ENCODE data around the gene ZMIZ1. TPM values are rescaled to one million over a fixed set of nuclear protein-coding genes. Genes with fewer than 3 reads are reported as not detected.

ZMIZ1 gene
- total RNA-seq, 5 donors from 2014 or later (not counting 1 experiment from before 2014, with no cell fraction given): 16.8 to 27.1 (median 21.2) TPM

- no peak for ATAC-seq (replicated peaks in 1 of 4)
- Mint-ChIP-seq H3K4me3 (no peak overlapping the region), H3K9me3 (no peaks in the 10 kb centered on the region), H3K27ac (no peak overlapping the region), H3K4me1 (no peaks in the 10 kb centered on the region), H3K27me3 (no peaks in the 10 kb centered on the region), H3K36me3 (peaks cover 21% of the 10 kb centered on the region)
- POLR2A ChIA-PET: no interaction called here
- CTCF ChIA-PET: interaction anchor here in 1 of 2 donors (1.1 to 1.6 kb wide), 2 partner anchors 8 to 1156 kb away, joined by 3 to 6 read pairs; no protein-coding TSS in a partner anchor
- no peak for DNase-seq
- Histone ChIP-seq H3K36me3 (ENCODE audit: control insufficient read depth in 2 of 2, extremely low read depth in 1 of 2, insufficient read depth in 1 of 2, low read length in 1 of 2) (peaks cover under 1 to 11% of the 10 kb centered on the region in 2 donors), H3K27ac (ENCODE audit: low read length) (no peak overlapping the region), H3K9me3 (no peaks in the 10 kb centered on the region), H3K4me3 (ENCODE audit: control insufficient read depth in 1 of 2, extremely low read depth in 1 of 2, low read length in 1 of 2) (no peak overlapping the region), H3K27me3 (replicated peaks in 1 of 2; ENCODE audit: control insufficient read depth in 2 of 2, extremely low read depth in 1 of 2, insufficient read depth in 2 of 2, low read length in 1 of 2) (no peaks in the 10 kb centered on the region), H3K4me1 (ENCODE audit: control insufficient read depth in 1 of 2, extremely low read depth in 1 of 2, insufficient read depth in 2 of 2, low read length in 2 of 2) (no peaks in the 10 kb centered on the region)
- WGBS (ENCODE audit: insufficient coverage): 84% methylated on average over 8 of the region's 13 CpGs
These were observed 134.4 kb downstream of the ZMIZ1 start for GRCh38 chr10:79203014-79203644.

GRCh38 chr10:79203833-79204232 is 135.1 kb downstream of the ZMIZ1 start:
- Histone ChIP-seq H3K27me3 (replicated peaks in 1 of 2; ENCODE audit: control insufficient read depth in 2 of 2, extremely low read depth in 1 of 2, insufficient read depth in 2 of 2, low read length in 1 of 2) (no peaks in the 10 kb centered on the region), H3K4me3 (ENCODE audit: control insufficient read depth in 1 of 2, extremely low read depth in 1 of 2, low read length in 1 of 2) (no peak overlapping the region), H3K27ac (ENCODE audit: low read length) (no peak overlapping the region), H3K9me3 (no peaks in the 10 kb centered on the region), H3K36me3 (ENCODE audit: control insufficient read depth in 2 of 2, extremely low read depth in 1 of 2, insufficient read depth in 1 of 2, low read length in 1 of 2) (peaks cover 4 to 18% of the 10 kb centered on the region in 2 donors), H3K4me1 (ENCODE audit: control insufficient read depth in 1 of 2, extremely low read depth in 1 of 2, insufficient read depth in 2 of 2, low read length in 2 of 2) (no peaks in the 10 kb centered on the region)
- ChIA-PET POLR2A (no interaction called here), CTCF (interaction anchor here in 1 of 2 donors (1.6 to 1.7 kb wide), 2 partner anchors 9 to 1157 kb away, joined by 6 to 7 read pairs; no protein-coding TSS in a partner anchor)
- Mint-ChIP-seq H3K36me3 (peaks cover 28% of the 10 kb centered on the region), H3K27me3 (no peaks in the 10 kb centered on the region), H3K4me1 (no peaks in the 10 kb centered on the region), H3K9me3 (no peaks in the 10 kb centered on the region), H3K27ac (no peak overlapping the region), H3K4me3 (no peak overlapping the region)
- WGBS (ENCODE audit: insufficient coverage): 78% methylated on average over 8 of the region's 8 CpGs
- DNase-seq (no peak), ATAC-seq (replicated peaks in 1 of 4) (no peak)

GRCh38 chr10:79206300-79207095 is 137.7 kb downstream of the ZMIZ1 start:
- Histone ChIP-seq H3K27me3 (replicated peaks in 1 of 2; ENCODE audit: control insufficient read depth in 2 of 2, extremely low read depth in 1 of 2, insufficient read depth in 2 of 2, low read length in 1 of 2) (no peaks in the 10 kb centered on the region), H3K4me3 (ENCODE audit: control insufficient read depth in 1 of 2, extremely low read depth in 1 of 2, low read length in 1 of 2) (no peak overlapping the region), H3K36me3 (ENCODE audit: control insufficient read depth in 2 of 2, extremely low read depth in 1 of 2, insufficient read depth in 1 of 2, low read length in 1 of 2) (peaks cover 6 to 18% of the 10 kb centered on the region in 2 donors), H3K9me3 (no peaks in the 10 kb centered on the region), H3K4me1 (ENCODE audit: control insufficient read depth in 1 of 2, extremely low read depth in 1 of 2, insufficient read depth in 2 of 2, low read length in 2 of 2) (no peaks in the 10 kb centered on the region), H3K27ac (ENCODE audit: low read length) (no peak overlapping the region)
- 95% methylated on average over 8 of the region's 13 CpGs for WGBS (ENCODE audit: insufficient coverage)
- ATAC-seq (replicated peaks in 1 of 4): no peak
- CTCF ChIA-PET: interaction anchor here in 1 of 2 donors (0.9 to 1.1 kb wide), 2 partner anchors 9 to 11 kb away, joined by 3 read pairs; no protein-coding TSS in a partner anchor
- POLR2A ChIA-PET: no interaction called here
- no peaks in the 10 kb centered on the region for H3K9me3 Mint-ChIP-seq
- H3K27me3 Mint-ChIP-seq: no peaks in the 10 kb centered on the region
- H3K4me3 Mint-ChIP-seq: no peak overlapping the region
- no peak for DNase-seq
- H3K27ac Mint-ChIP-seq: no peak overlapping the region
- peaks cover 35% of the 10 kb centered on the region for H3K36me3 Mint-ChIP-seq
- H3K4me1 Mint-ChIP-seq: no peaks in the 10 kb centered on the region

GRCh38 chr10:79207096-79207357 is 138.3 kb downstream of the ZMIZ1 start:
- WGBS (ENCODE audit: insufficient coverage): 85% methylated on average over 3 of the region's 4 CpGs

GRCh38 chr10:79207726-79208125 is 139.0 kb downstream of the ZMIZ1 start:
- Histone ChIP-seq H3K36me3 (ENCODE audit: control insufficient read depth in 2 of 2, extremely low read depth in 1 of 2, insufficient read depth in 1 of 2, low read length in 1 of 2) (peaks cover 6 to 15% of the 10 kb centered on the region in 2 donors), H3K4me1 (ENCODE audit: control insufficient read depth in 1 of 2, extremely low read depth in 1 of 2, insufficient read depth in 2 of 2, low read length in 2 of 2) (no peaks in the 10 kb centered on the region), H3K4me3 (ENCODE audit: control insufficient read depth in 1 of 2, extremely low read depth in 1 of 2, low read length in 1 of 2) (no peak overlapping the region), H3K27me3 (replicated peaks in 1 of 2; ENCODE audit: control insufficient read depth in 2 of 2, extremely low read depth in 1 of 2, insufficient read depth in 2 of 2, low read length in 1 of 2) (no peaks in the 10 kb centered on the region), H3K9me3 (no peaks in the 10 kb centered on the region), H3K27ac (ENCODE audit: low read length) (no peak overlapping the region)
- DNase-seq (no peak), ATAC-seq (replicated peaks in 1 of 4) (no peak)
- H3K27ac Mint-ChIP-seq: no peak overlapping the region
- H3K4me1 Mint-ChIP-seq: no peaks in the 10 kb centered on the region
- H3K36me3 Mint-ChIP-seq: peaks cover 35% of the 10 kb centered on the region
- H3K27me3 Mint-ChIP-seq: no peaks in the 10 kb centered on the region
- WGBS (ENCODE audit: insufficient coverage): 78% methylated on average over 3 of the region's 5 CpGs
- POLR2A ChIA-PET: no interaction called here
- no peak overlapping the region for H3K4me3 Mint-ChIP-seq
- CTCF ChIA-PET: no interaction called here
- no peaks in the 10 kb centered on the region for H3K9me3 Mint-ChIP-seq

More at GRCh38 chr10:79207096-79207357, 138.3 kb downstream of the ZMIZ1 start:
- peaks cover 6 to 18% of the 10 kb centered on the region in 2 donors for H3K36me3 ChIP-seq (ENCODE audit: control insufficient read depth in 2 of 2, extremely low read depth in 1 of 2, insufficient read depth in 1 of 2, low read length in 1 of 2)
- H3K4me3 Mint-ChIP-seq: no peak overlapping the region
- no peak overlapping the region for H3K27ac Mint-ChIP-seq
- ChIA-PET CTCF (interaction anchor here in 1 of 2 donors (1.1 kb wide), 1 partner anchor 11 kb away, joined by 3 read pairs; no protein-coding TSS in a partner anchor), POLR2A (no interaction called here)
- no peak overlapping the region for H3K4me3 ChIP-seq (ENCODE audit: control insufficient read depth in 1 of 2, extremely low read depth in 1 of 2, low read length in 1 of 2)
- H3K27me3 Mint-ChIP-seq: no peaks in the 10 kb centered on the region
- no peak overlapping the region for H3K27ac ChIP-seq (ENCODE audit: low read length)
- H3K9me3 ChIP-seq: no peaks in the 10 kb centered on the region
- no peaks in the 10 kb centered on the region for H3K27me3 ChIP-seq (replicated peaks in 1 of 2; ENCODE audit: control insufficient read depth in 2 of 2, extremely low read depth in 1 of 2, insufficient read depth in 2 of 2, low read length in 1 of 2)
- DNase-seq (no peak), ATAC-seq (replicated peaks in 1 of 4) (no peak)
- H3K36me3 Mint-ChIP-seq: peaks cover 35% of the 10 kb centered on the region
- no peaks in the 10 kb centered on the region for H3K4me1 Mint-ChIP-seq
- no peaks in the 10 kb centered on the region for H3K4me1 ChIP-seq (ENCODE audit: control insufficient read depth in 1 of 2, extremely low read depth in 1 of 2, insufficient read depth in 2 of 2, low read length in 2 of 2)
- no peaks in the 10 kb centered on the region for H3K9me3 Mint-ChIP-seq

GRCh38 chr10:79208251-79208983 is 139.7 kb downstream of the ZMIZ1 start:
- ATAC-seq (replicated peaks in 1 of 4) (no peak), DNase-seq (no peak)
- Histone ChIP-seq H3K36me3 (ENCODE audit: control insufficient read depth in 2 of 2, extremely low read depth in 1 of 2, insufficient read depth in 1 of 2, low read length in 1 of 2) (peaks cover 6 to 15% of the 10 kb centered on the region in 2 donors), H3K27me3 (replicated peaks in 1 of 2; ENCODE audit: control insufficient read depth in 2 of 2, extremely low read depth in 1 of 2, insufficient read depth in 2 of 2, low read length in 1 of 2) (no peaks in the 10 kb centered on the region), H3K4me1 (ENCODE audit: control insufficient read depth in 1 of 2, extremely low read depth in 1 of 2, insufficient read depth in 2 of 2, low read length in 2 of 2) (no peaks in the 10 kb centered on the region), H3K27ac (ENCODE audit: low read length) (no peak overlapping the region), H3K9me3 (no peaks in the 10 kb centered on the region), H3K4me3 (ENCODE audit: control insufficient read depth in 1 of 2, extremely low read depth in 1 of 2, low read length in 1 of 2) (no peak overlapping the region)
- H3K27me3 Mint-ChIP-seq: no peaks in the 10 kb centered on the region
- 94% methylated on average over 13 of the region's 15 CpGs for WGBS (ENCODE audit: insufficient coverage)
- ChIA-PET POLR2A (no interaction called here), CTCF (no interaction called here)
- peaks cover 33% of the 10 kb centered on the region for H3K36me3 Mint-ChIP-seq
- H3K27ac Mint-ChIP-seq: no peak overlapping the region
- no peaks in the 10 kb centered on the region for H3K9me3 Mint-ChIP-seq
- H3K4me3 Mint-ChIP-seq: no peak overlapping the region
- H3K4me1 Mint-ChIP-seq: no peaks in the 10 kb centered on the region

Data from T-cell (primary cell).